ENCODE results near the gene SPAG8.

The SPAG8 gene, protein sequence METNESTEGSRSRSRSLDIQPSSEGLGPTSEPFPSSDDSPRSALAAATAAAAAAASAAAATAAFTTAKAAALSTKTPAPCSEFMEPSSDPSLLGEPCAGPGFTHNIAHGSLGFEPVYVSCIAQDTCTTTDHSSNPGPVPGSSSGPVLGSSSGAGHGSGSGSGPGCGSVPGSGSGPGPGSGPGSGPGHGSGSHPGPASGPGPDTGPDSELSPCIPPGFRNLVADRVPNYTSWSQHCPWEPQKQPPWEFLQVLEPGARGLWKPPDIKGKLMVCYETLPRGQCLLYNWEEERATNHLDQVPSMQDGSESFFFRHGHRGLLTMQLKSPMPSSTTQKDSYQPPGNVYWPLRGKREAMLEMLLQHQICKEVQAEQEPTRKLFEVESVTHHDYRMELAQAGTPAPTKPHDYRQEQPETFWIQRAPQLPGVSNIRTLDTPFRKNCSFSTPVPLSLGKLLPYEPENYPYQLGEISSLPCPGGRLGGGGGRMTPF

DNA sequence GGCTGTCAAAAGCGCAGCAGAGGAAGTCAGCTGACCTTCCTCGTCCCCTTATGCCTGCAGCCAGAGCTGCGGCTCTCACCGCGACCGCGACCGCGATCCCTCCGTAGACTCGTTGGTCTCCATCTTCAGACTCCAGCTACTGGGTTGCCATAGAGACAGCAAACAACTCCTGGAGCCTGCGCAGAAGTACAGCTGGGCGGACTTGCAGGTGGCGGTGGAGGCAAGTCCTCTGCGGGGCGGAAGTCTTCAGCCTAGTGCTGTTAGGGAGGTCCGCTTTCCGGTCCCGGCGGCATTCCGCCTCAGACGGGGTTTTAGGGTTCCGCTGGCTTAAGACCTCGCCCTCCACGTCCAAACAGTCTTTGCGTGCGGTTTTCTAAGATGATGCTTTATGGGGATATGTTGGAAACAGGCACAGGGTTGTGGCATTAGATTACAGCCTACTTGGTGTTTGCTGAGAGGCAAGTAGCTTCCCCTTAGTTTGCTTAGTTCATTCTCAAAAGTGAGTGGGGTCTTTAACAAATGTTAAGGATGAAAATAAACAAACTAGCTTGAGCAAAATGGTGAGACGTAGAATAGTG, at the start of gene SPAG8:
Gene SPAG8 (minus strand): TSS at position 238 of the 578 bp plus-strand sequence. CDS start 115 bp downstream, at position 123.
- peak within 1 kb of the TSS; percentile 64 for H2AFZ ChIP-seq (ENCODE audit: low read length, unreplicated experiment)
- peaks cover 4% of the 10 kb centered on the region; the same call in 1 of the 2 replicates for H3K36me3 ChIP-seq (ENCODE audit: insufficient read depth, low read length)
- H3K79me2 ChIP-seq (ENCODE audit: control insufficient read depth, insufficient read depth, low read length, unreplicated experiment): no peaks in the 10 kb centered on the region
- peak within 1 kb of the TSS; percentile 24 for H3K27ac ChIP-seq (ENCODE audit: low read depth, low read length)
- H3K4me3 ChIP-seq (ENCODE audit: low read depth, low read length): peak within 1 kb of the TSS; percentile 80
- H3K27me3 ChIP-seq (ENCODE audit: insufficient read depth, low read length): no peaks in the 10 kb centered on the region
- H3K4me1 ChIP-seq (ENCODE audit: control insufficient read depth, insufficient read depth, low read length, unreplicated experiment): peaks cover 9% of the 10 kb centered on the region

DNA sequence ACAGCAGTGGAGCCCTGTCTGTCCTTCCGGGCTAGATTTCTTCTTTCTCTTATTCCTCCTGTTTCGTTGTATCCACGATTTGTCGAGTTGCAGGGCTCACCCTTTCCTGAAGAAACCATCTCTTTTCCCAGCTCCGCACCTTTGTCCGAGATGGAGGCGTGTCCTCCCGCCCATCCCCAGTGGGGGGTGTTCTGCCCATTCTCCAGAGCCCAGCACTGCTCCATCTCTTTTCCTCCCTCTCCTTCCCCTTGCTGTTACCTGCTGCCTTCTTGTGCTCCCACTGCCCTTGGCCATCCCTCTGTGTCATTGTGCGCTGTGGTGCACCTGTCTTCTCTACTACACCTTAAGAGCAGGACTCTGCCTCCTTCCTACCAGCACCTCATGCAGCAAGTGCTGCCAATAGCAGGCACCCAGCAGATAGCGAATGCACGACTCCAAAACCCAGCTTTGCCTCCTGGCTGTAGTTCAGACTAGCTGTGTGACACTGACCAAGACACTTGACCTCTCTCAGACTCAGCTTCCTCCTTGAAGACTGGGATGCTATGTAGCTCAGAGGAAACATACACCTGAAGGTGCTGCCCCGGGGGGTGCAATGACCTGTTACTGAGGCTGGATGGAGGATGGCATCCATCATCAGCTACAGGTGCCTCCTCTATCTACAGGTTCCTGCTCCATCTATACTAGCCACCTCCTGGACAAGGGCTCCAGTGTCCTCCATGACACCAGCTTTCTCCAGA, 49.3 kb upstream of the SPAG8 start:
- no peaks in the 10 kb centered on the region for H3K79me2 ChIP-seq (ENCODE audit: control insufficient read depth, insufficient read depth, low read length, unreplicated experiment)
- H3K27ac ChIP-seq (ENCODE audit: low read depth, low read length): no peak overlapping the region
- no peak overlapping the region for H3K4me3 ChIP-seq (ENCODE audit: low read depth, low read length)
- H3K4me1 ChIP-seq (ENCODE audit: control insufficient read depth, insufficient read depth, low read length, unreplicated experiment): no peaks in the 10 kb centered on the region
- peaks cover 34% of the 10 kb centered on the region for H3K27me3 ChIP-seq (ENCODE audit: insufficient read depth, low read length)
- H3K36me3 ChIP-seq (ENCODE audit: insufficient read depth, low read length): no peaks in the 10 kb centered on the region
- no peak overlapping the region for H2AFZ ChIP-seq (ENCODE audit: low read length, unreplicated experiment)

DNA sequence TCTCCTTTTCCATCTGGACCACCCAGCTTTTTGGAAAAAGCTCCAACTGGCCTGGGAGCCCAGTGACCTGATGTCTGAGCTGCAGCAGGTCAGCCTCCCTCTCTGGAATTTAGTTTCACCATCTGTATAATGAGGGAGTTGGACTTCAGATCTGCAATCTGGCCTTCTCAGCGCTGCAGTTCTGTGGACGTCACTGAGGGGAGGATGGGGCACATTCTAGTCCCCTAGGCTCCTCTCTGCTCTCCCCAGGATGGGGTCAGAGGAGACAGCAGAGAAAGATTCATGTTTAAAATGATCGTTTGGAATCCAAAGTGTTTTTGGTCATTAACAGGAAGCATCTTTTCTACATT, 47.9 kb upstream of the SPAG8 start:
- Histone ChIP-seq H3K27me3 (ENCODE audit: insufficient read depth, low read length) (peaks cover 34% of the 10 kb centered on the region), H3K4me3 (ENCODE audit: low read depth, low read length) (no peak overlapping the region), H3K79me2 (ENCODE audit: control insufficient read depth, insufficient read depth, low read length, unreplicated experiment) (no peaks in the 10 kb centered on the region), H3K36me3 (ENCODE audit: insufficient read depth, low read length) (no peaks in the 10 kb centered on the region), H3K27ac (ENCODE audit: low read depth, low read length) (no peak overlapping the region), H2AFZ (ENCODE audit: low read length, unreplicated experiment) (no peak overlapping the region), H3K4me1 (ENCODE audit: control insufficient read depth, insufficient read depth, low read length, unreplicated experiment) (no peaks in the 10 kb centered on the region)

DNA sequence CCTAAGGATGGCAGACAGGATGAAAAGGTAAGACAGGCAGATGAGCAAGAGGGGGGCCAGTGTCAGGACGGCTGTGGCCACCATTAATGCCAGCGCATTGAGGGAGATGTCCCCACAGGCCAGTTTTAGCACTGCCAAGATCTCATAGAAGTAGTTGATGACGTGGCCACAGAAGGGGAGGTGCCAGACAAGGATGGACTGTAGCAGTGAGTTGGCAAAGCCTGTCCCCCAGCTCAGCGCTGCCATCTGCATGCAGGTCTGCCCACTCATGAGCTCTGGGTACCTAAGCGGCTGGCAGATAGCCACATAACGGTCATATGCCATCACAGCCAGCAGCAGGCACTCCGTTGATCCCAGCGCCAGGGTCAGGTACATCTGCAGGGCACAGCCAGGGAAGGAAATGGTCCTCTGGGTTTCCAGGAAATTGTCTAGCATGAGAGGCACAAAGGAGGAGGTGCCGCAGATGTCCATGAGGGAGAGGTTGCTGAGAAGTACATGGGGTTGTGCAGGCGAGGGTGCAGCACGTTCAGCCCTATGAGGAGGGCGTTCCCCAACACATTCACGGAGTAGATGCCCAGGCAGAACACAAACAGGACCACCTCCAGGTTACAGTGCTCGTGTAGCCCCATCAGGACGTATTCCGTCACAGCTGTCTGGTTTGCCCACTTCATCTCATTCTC, 47.4 kb upstream of the SPAG8 start:
- Histone ChIP-seq H3K79me2 (ENCODE audit: control insufficient read depth, insufficient read depth, low read length, unreplicated experiment) (no peaks in the 10 kb centered on the region), H3K27ac (ENCODE audit: low read depth, low read length) (no peak overlapping the region), H3K27me3 (ENCODE audit: insufficient read depth, low read length) (peaks cover 34% of the 10 kb centered on the region), H3K4me3 (ENCODE audit: low read depth, low read length) (no peak overlapping the region), H3K36me3 (ENCODE audit: insufficient read depth, low read length) (no peaks in the 10 kb centered on the region), H2AFZ (ENCODE audit: low read length, unreplicated experiment) (no peak overlapping the region), H3K4me1 (ENCODE audit: control insufficient read depth, insufficient read depth, low read length, unreplicated experiment) (no peaks in the 10 kb centered on the region)

DNA sequence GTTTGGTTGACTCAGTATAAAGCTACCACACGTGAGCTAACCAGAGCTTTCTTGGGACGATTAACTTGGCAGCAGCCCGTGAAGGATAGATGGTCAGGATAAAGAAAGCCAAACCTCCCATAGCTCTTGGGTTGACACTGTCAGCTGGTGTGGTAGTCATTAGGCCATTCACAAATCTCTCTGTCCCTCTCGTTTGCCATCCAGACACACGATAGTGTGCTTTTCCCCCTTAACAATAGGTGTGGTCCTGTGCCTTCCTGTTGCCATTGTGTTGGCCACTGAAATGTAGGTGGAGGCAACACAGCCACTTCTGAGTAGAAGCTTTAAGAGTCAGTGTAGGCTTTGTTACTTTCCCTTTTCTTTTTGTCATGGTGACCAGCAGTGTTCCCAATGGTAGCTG, 46.4 kb upstream of the SPAG8 start:
- Histone ChIP-seq H3K4me1 (ENCODE audit: control insufficient read depth, insufficient read depth, low read length, unreplicated experiment) (no peaks in the 10 kb centered on the region), H3K4me3 (ENCODE audit: low read depth, low read length) (no peak overlapping the region), H3K27me3 (ENCODE audit: insufficient read depth, low read length) (peaks cover 32% of the 10 kb centered on the region), H3K27ac (ENCODE audit: low read depth, low read length) (no peak overlapping the region), H3K36me3 (ENCODE audit: insufficient read depth, low read length) (no peaks in the 10 kb centered on the region), H3K79me2 (ENCODE audit: control insufficient read depth, insufficient read depth, low read length, unreplicated experiment) (no peaks in the 10 kb centered on the region), H2AFZ (ENCODE audit: low read length, unreplicated experiment) (no peak overlapping the region)

DNA sequence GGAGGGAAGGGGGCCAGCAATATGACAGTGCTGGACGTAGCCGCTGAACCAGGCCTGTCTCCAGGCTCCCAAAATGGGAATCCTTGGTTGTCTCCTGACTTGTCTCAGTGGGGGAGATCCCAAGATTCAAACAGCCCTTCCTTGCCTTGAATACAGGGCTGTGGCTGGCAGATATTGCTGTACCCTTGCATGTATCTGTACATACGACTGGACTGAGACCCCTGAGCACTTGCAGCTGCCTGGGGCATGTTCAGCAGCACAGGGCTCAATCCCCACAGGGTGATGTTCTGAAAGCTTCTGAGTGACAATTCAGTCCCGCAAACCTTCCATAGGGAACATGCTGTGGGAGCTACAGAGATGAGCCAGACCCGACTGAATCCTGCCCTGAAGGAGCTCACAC, 44.8 kb upstream of the SPAG8 start:
- Histone ChIP-seq H3K4me3 (ENCODE audit: low read depth, low read length) (no peak overlapping the region), H3K36me3 (ENCODE audit: insufficient read depth, low read length) (no peaks in the 10 kb centered on the region), H3K4me1 (ENCODE audit: control insufficient read depth, insufficient read depth, low read length, unreplicated experiment) (no peaks in the 10 kb centered on the region), H3K27ac (ENCODE audit: low read depth, low read length) (no peak overlapping the region), H2AFZ (ENCODE audit: low read length, unreplicated experiment) (no peak overlapping the region), H3K79me2 (ENCODE audit: control insufficient read depth, insufficient read depth, low read length, unreplicated experiment) (no peaks in the 10 kb centered on the region), H3K27me3 (ENCODE audit: insufficient read depth, low read length) (peaks cover 21% of the 10 kb centered on the region)

DNA sequence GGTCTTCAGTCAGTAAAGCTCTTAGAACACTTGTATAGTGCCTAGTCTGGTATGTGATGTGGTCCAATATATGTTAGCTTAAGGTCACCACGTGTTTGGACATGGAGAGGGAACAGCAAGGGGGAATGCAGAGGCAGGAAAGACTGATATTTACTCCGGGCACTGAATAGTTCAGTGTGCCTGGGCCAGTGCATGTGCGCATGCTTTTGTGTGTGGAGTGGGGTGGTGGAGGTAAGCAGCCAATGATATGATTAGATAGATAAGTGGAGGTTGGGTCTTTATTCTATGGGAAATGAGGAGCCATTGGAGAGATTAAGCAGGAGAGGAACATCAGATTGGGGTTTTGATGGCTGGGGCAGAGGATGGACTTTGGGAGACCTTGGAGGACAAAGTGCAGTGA, 44.1 kb upstream of the SPAG8 start:
- no peaks in the 10 kb centered on the region for H3K36me3 ChIP-seq (ENCODE audit: insufficient read depth, low read length)
- no peaks in the 10 kb centered on the region for H3K79me2 ChIP-seq (ENCODE audit: control insufficient read depth, insufficient read depth, low read length, unreplicated experiment)
- H3K27ac ChIP-seq (ENCODE audit: low read depth, low read length): no peak overlapping the region
- H3K27me3 ChIP-seq (ENCODE audit: insufficient read depth, low read length): peaks cover 14% of the 10 kb centered on the region
- no peak overlapping the region for H2AFZ ChIP-seq (ENCODE audit: low read length, unreplicated experiment)
- H3K4me3 ChIP-seq (ENCODE audit: low read depth, low read length): no peak overlapping the region
- no peaks in the 10 kb centered on the region for H3K4me1 ChIP-seq (ENCODE audit: control insufficient read depth, insufficient read depth, low read length, unreplicated experiment)

DNA sequence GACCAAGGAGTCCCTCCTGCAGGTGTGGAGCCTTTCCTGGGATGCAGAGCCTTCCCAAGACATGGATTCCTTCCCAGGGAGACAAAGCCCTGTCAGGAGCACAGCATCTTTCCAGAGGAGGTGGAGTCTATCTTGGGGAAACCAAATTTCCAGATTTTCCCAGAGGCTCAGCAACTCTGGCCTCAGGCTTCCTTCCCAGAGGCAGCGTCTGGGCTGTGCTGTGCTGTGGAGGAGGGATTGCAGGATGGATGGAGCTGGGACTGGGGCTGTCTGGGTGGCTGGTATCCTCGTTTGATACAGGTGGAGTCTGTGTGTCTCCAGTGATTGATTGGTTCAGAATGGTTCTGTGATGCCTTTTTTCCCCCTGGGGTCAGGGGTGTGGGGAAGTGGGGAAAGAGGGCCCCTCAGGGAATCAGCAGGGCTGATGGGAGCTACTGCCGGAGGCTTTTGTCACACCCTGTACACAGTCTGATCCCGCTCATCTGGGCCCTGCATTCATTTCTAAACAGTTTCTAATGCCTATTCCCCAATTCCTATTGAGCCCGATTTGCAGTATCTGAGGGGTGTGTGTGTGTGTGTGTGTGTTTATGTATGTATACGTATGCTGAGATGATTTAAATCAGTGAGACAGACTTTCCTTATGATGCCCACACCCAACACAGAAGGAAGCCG, 42.2 kb upstream of the SPAG8 start:
- Histone ChIP-seq H2AFZ (ENCODE audit: low read length, unreplicated experiment) (no peak overlapping the region), H3K27me3 (ENCODE audit: insufficient read depth, low read length) (no peaks in the 10 kb centered on the region), H3K79me2 (ENCODE audit: control insufficient read depth, insufficient read depth, low read length, unreplicated experiment) (no peaks in the 10 kb centered on the region)

DNA sequence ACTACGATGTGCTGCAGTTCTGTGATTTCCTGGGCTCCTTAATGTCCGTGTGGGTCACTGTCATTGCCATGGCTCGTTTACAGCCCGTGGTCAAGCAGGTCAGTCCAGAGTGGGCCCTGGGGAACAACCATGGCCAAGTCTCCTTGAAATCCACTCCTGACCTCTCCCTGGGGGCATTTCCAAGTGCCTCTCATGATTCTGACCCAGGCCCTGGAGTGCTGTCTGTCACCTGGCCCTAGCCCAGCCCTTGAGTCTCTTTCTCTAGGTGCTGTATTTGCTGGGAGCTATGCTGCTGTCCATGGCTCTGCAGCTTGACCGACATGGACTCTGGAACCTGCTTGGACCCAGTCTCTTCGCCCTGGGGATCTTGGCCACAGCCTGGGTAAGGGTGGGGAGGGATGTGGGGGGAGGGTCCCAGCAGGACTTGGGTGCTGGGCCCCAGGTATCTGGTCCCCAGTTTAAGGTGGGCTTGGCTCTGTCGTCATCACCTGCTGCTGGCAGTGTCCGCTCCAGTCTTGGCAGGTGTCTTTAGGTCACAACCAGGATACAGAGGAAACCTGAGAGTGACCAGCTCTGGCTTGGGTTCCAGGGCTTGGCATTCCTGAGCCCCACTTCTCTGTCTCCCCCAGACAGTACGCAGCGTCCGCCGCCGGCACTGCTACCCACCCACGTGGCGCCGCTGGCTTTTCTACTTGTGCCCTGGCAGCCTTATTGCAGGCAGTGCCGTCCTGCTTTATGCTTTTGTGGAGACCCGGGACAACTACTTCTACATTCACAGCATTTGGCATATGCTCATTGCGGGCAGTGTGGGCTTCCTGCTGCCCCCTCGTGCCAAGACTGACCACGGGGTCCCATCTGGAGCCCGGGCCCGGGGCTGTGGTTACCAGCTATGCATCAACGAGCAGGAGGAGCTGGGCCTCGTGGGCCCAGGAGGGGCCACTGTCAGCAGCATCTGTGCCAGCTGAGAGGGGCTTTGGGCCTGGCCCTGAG, 41.1 kb upstream of the SPAG8 start:
- peaks cover 4% of the 10 kb centered on the region for H3K4me1 ChIP-seq (ENCODE audit: control insufficient read depth, insufficient read depth, low read length, unreplicated experiment)

More for the DNA sequence above, 42.2 kb upstream of the SPAG8 start:
- H3K27ac ChIP-seq (ENCODE audit: low read depth, low read length): no peak overlapping the region
- H3K4me3 ChIP-seq (ENCODE audit: low read depth, low read length): no peak overlapping the region
- H3K4me1 ChIP-seq (ENCODE audit: control insufficient read depth, insufficient read depth, low read length, unreplicated experiment): no peaks in the 10 kb centered on the region
- H3K36me3 ChIP-seq (ENCODE audit: insufficient read depth, low read length): no peaks in the 10 kb centered on the region

More for the DNA sequence above, 41.1 kb upstream of the SPAG8 start:
- Histone ChIP-seq H3K4me3 (ENCODE audit: low read depth, low read length) (no peak overlapping the region), H3K27me3 (ENCODE audit: insufficient read depth, low read length) (no peaks in the 10 kb centered on the region), H2AFZ (ENCODE audit: low read length, unreplicated experiment) (no peak overlapping the region), H3K79me2 (ENCODE audit: control insufficient read depth, insufficient read depth, low read length, unreplicated experiment) (no peaks in the 10 kb centered on the region), H3K27ac (ENCODE audit: low read depth, low read length) (no peak overlapping the region), H3K36me3 (ENCODE audit: insufficient read depth, low read length) (no peaks in the 10 kb centered on the region)
